Measurements from ENCODE around the gene GFRA1. TPM values are rescaled to one million over a fixed set of nuclear protein-coding genes. Genes with fewer than 3 reads are reported as not detected.

GFRA1 gene
- total and polyA plus RNA-seq, 11 donors = 0.76 to 18.6 (median 1.4) TPM

- Histone ChIP-seq H3K36me3 (no peaks in the 10 kb centered on the region), H3K27ac (no peak overlapping the region), H3K4me3 (no peak overlapping the region), H3K4me1 (no peaks in the 10 kb centered on the region), H3K9me3 (no peaks in the 10 kb centered on the region), H3K27me3 (peaks cover 0 to 13% (median 0%) of the 10 kb centered on the region in 9 donors)
- intact Hi-C loops (cut with DNase I) = no loop called here
- peak in 2 of 4 donors; percentile 18 to 56 for ATAC-seq
- TF ChIP-seq CTCF (IDR thresholded peaks at IDR 0.05) = no peak
- TF ChIP-seq POLR2A (IDR thresholded peaks at IDR 0.05) = no peak
- peak in 2 of 5 donors; percentile 15 to 32 for DNase-seq
- 60 to 74% (median 64%) methylated on average over 4 of the region's 4 CpGs for WGBS, 4 donors
These were observed 187.7 kb downstream of the GFRA1 start for GRCh38 chr10:116085323-116085722.

- Histone ChIP-seq H3K4me1 (no peaks in the 10 kb centered on the region), H3K4me3 (no peak overlapping the region), H3K9me3 (no peaks in the 10 kb centered on the region), H3K36me3 (no peaks in the 10 kb centered on the region), H3K27ac (no peak overlapping the region), H3K27me3 (peaks cover 0 to 12% (median 0%) of the 10 kb centered on the region in 9 donors)
- no peak for DNase-seq
- ATAC-seq = no peak
- no peak for TF ChIP-seq POLR2A (IDR thresholded peaks at IDR 0.05)
- TF ChIP-seq CTCF (IDR thresholded peaks at IDR 0.05) = no peak
- WGBS, 4 donors = 85 to 90% (median 87%) methylated on average over 3 to 6 of the region's 6 CpGs
- intact Hi-C loops (cut with DNase I) = no loop called here
These were observed 188.8 kb downstream of the GFRA1 start for GRCh38 chr10:116084161-116084560.

- Histone ChIP-seq H3K4me1 (no peaks in the 10 kb centered on the region), H3K4me3 (no peak overlapping the region), H3K27ac (no peak overlapping the region), H3K9me3 (no peaks in the 10 kb centered on the region), H3K27me3 (peaks cover 0 to 8% (median 0%) of the 10 kb centered on the region in 9 donors), H3K36me3 (no peaks in the 10 kb centered on the region)
- TF ChIP-seq CTCF (IDR thresholded peaks at IDR 0.05) (no peak), POLR2A (IDR thresholded peaks at IDR 0.05) (no peak)
- ATAC-seq = no peak
- no peak for DNase-seq
- 86 to 87% (median 87%) methylated on average over 8 of the region's 8 CpGs for WGBS, 4 donors
- intact Hi-C loops (cut with DNase I) = no loop called here
These were observed 189.7 kb downstream of the GFRA1 start for GRCh38 chr10:116083226-116083762.

- TF ChIP-seq POLR2A (IDR thresholded peaks at IDR 0.05) (no peak), CTCF (IDR thresholded peaks at IDR 0.05) (no peak)
- H3K27me3 ChIP-seq = peaks cover 0 to 4% (median 0%) of the 10 kb centered on the region in 9 donors
- H3K4me1 ChIP-seq = no peaks in the 10 kb centered on the region
- no peak overlapping the region for H3K4me3 ChIP-seq
- DNase-seq (no peak), ATAC-seq (no peak)
- no peaks in the 10 kb centered on the region for H3K9me3 ChIP-seq
- WGBS, 4 donors = 74 to 89% (median 85%) methylated on average over 2 to 3 of the region's 3 CpGs
- H3K36me3 ChIP-seq = no peaks in the 10 kb centered on the region
- no peak overlapping the region for H3K27ac ChIP-seq
- intact Hi-C loops (cut with DNase I) = no loop called here
These were observed 190.2 kb downstream of the GFRA1 start for GRCh38 chr10:116082762-116083161.
